RWPE2 (cell line): Measurements from ENCODE around the gene UGT1A1.

Source experiments
- ATAC-seq: fragments of 200-7000 bp; cut with Tn5 transposase; 3 replicates; pipeline ENCODE4 v1.9.1; 2021; ENCODE audit warnings: low read depth
- DNase-seq: peaks from one replicate; pipeline ENCODE4 v3.0.0-alpha.2; 2020; ENCODE audit warnings: low spot score
- H3K27ac ChIP-seq: fragments of 450-650 bp; 2 replicates; pipeline ENCODE4 v1.5.1; 2017; ENCODE audit warnings: mild to moderate bottlenecking; ENCODE audit not compliant: poor library complexity, severe bottlenecking
- H3K27me3 ChIP-seq: fragments of 250-450 bp; sonication (Bioruptor Pico); 2 replicates; pipeline ENCODE4 v1.5.1; 2021; ENCODE audit warnings: mild to moderate bottlenecking, moderate library complexity; ENCODE audit not compliant: insufficient read depth, poor library complexity, severe bottlenecking
- H3K36me3 ChIP-seq: fragments of 250-450 bp; sonication (Bioruptor Pico); 2 replicates; pipeline ENCODE4 v1.5.1; 2020; ENCODE audit warnings: low read depth, mild to moderate bottlenecking, moderate library complexity
- H3K4me1 ChIP-seq: fragments of 250-450 bp; sonication (Bioruptor Pico); 2 replicates; pipeline ENCODE4 v1.5.1; 2021; ENCODE audit warnings: mild to moderate bottlenecking, moderate library complexity; ENCODE audit not compliant: insufficient read depth, poor library complexity, severe bottlenecking
- H3K4me3 ChIP-seq: fragments of 250-450 bp; sonication (Bioruptor Pico); 2 replicates; pipeline ENCODE4 v1.5.1; 2021; ENCODE audit warnings: mild to moderate bottlenecking, moderate library complexity; ENCODE audit not compliant: severe bottlenecking
- H3K9me3 ChIP-seq: fragments of 250-450 bp; sonication (Bioruptor Pico); 2 replicates; pipeline ENCODE4 v1.5.1; 2021; ENCODE audit warnings: mild to moderate bottlenecking, moderate library complexity; ENCODE audit not compliant: severe bottlenecking
- TF ChIP-seq, protein P1 (sequence below): fragments of 450-650 bp; IDR thresholded peaks from one replicate; pipeline ENCODE4 v1.5.1; 2017; ENCODE audit warnings: mild to moderate bottlenecking, moderate library complexity; ENCODE audit not compliant: poor library complexity, severe bottlenecking

The UGT1A1 gene

DNA sequence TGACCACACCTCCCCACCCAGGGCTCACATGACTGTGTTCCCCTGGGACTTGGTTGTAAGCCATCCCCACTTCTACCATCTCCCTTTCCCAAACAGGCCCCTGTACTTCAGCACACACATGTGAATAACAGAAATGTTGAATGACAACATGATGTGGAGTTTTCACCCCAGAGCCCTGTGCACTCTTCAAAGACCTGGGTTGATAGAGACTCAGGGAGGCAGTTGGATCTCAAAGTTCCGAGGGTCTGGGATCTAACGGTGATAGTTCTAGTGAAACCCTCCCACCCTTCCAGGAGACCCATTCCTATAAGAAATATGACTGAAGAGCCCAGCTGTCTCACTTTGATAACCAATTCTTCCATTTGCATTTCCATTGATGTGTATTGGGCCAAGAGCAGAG, 18.0 kb downstream of the UGT1A1 start, which contains the start of gene MROH2A:
Gene MROH2A, plus strand, starts transcription at position 301 of the 400 bp plus-strand sequence. CDS start 1,029 bp downstream, outside the sequence.
- DNase-seq (no peak), ATAC-seq (no peak)
- Histone ChIP-seq H3K27ac (no peak within 1 kb of the TSS), H3K4me1 (no peaks in the 10 kb centered on the region), H3K9me3 (no peaks in the 10 kb centered on the region), H3K27me3 (no peaks in the 10 kb centered on the region), H3K36me3 (no peaks in the 10 kb centered on the region), H3K4me3 (no peak within 1 kb of the TSS)
- TF ChIP-seq, protein P1, sequence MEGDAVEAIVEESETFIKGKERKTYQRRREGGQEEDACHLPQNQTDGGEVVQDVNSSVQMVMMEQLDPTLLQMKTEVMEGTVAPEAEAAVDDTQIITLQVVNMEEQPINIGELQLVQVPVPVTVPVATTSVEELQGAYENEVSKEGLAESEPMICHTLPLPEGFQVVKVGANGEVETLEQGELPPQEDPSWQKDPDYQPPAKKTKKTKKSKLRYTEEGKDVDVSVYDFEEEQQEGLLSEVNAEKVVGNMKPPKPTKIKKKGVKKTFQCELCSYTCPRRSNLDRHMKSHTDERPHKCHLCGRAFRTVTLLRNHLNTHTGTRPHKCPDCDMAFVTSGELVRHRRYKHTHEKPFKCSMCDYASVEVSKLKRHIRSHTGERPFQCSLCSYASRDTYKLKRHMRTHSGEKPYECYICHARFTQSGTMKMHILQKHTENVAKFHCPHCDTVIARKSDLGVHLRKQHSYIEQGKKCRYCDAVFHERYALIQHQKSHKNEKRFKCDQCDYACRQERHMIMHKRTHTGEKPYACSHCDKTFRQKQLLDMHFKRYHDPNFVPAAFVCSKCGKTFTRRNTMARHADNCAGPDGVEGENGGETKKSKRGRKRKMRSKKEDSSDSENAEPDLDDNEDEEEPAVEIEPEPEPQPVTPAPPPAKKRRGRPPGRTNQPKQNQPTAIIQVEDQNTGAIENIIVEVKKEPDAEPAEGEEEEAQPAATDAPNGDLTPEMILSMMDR, result no peak

DNA sequence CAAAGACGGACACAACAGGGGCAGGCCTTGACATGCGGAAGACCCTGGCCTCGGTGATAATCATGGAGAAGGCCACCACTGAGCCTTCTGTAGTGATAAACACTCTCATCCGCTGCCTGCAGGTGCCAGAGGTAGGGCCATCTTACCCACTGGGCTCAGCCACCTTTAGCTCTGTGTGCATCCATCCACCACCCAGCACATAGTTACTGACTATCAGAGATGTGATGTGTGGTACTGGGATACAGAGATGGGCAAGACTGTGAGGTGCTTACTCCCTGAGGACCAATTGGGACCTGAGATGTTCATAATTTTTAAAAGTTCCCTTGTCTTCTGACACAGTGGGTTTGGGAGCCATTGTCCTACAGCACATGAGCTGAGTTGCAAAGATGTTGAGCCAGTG, 19.7 kb downstream of the UGT1A1 start:
- H3K27ac ChIP-seq, result no peak overlapping the region

DNA sequence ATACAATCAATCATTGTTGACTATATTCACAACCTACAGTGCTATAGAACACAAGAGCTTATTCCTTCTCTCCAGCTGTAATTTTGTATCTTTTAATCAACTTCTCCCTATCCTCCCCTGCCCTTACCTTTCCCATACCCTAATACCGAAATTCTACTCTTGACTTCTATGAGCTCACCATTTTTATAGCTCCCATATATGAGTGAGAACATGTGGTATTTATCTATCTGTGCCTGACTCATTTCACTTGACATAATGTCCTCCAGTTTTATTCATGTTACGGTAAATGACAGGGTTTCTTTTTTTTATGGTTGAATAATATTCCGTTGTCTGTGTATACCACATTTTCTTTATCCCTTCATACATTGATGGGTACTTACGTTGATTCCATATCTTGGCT, 20.7 kb downstream of the UGT1A1 start:
- Histone ChIP-seq H3K36me3 (no peaks in the 10 kb centered on the region), H3K27ac (no peak overlapping the region), H3K4me1 (no peaks in the 10 kb centered on the region), H3K4me3 (no peak overlapping the region), H3K27me3 (no peaks in the 10 kb centered on the region), H3K9me3 (no peaks in the 10 kb centered on the region)
- TF ChIP-seq, protein P1, result no peak
- ATAC-seq, result no peak
- DNase-seq, result no peak

More for the DNA sequence above, 19.7 kb downstream of the UGT1A1 start:
- no peaks in the 10 kb centered on the region for H3K27me3 ChIP-seq
- TF ChIP-seq, protein P1, result no peak
- no peak for DNase-seq
- H3K9me3 ChIP-seq, result no peaks in the 10 kb centered on the region
- no peak for ATAC-seq
- no peaks in the 10 kb centered on the region for H3K36me3 ChIP-seq
- no peaks in the 10 kb centered on the region for H3K4me1 ChIP-seq
- no peak overlapping the region for H3K4me3 ChIP-seq

DNA sequence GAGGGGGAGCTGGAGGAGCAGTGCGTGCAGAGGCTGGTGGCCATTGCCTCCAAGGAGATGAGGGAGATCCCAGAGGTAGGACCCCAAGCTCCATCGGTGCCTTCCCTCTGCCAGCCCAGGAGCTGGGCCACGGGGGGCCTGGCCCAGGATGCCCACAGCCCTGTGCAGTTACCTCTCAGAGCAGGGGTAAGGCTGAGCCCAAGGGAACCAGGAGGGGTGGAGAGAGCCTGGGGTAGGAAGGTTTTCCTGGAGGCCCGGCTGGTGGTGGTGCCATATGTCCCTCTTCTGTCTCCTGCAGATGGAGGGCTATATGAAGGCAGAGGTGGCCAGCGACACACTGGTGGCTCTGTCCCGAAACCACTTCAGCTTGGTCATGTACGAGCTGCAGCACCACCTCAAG, 29.5 kb downstream of the UGT1A1 start:
- no peak overlapping the region for H3K27ac ChIP-seq
- DNase-seq, result no peak

More for the DNA sequence above, 29.5 kb downstream of the UGT1A1 start:
- no peaks in the 10 kb centered on the region for H3K4me1 ChIP-seq
- no peak overlapping the region for H3K4me3 ChIP-seq
- TF ChIP-seq, protein P1, result no peak
- ATAC-seq, result no peak
- H3K9me3 ChIP-seq, result no peaks in the 10 kb centered on the region
- H3K27me3 ChIP-seq, result no peaks in the 10 kb centered on the region
- no peaks in the 10 kb centered on the region for H3K36me3 ChIP-seq
